B cell (primary cell): ENCODE results near the gene FRMD4B. TPM values are rescaled to one million over a fixed set of nuclear protein-coding genes. Genes with fewer than 3 reads are reported as not detected.

Source experiments
- ATAC-seq: fragments of 200-7000 bp; cut with Tn5 transposase; one replicate; pipeline ENCODE4 v1.10.0; 2021; ENCODE audit warnings: low read depth, mild to moderate bottlenecking, moderate number of reproducible peaks, moderate library complexity
- CTCF ChIA-PET: fragments of 350-600 bp; sonication (Branson Sonifier 250); formaldehyde crosslinking; loops from one replicate; lab custom pipeline; 2021; ENCODE audit warnings: antibody characterized with exemption, inconsistent platforms; lab: Charles Lee
- POLR2A ChIA-PET: fragments of 350-600 bp; sonication (Branson Sonifier 250); formaldehyde crosslinking; loops from one replicate; lab custom pipeline; 2021; ENCODE audit warnings: antibody characterized with exemption; lab: Charles Lee
- DNase-seq: peaks from one replicate; pipeline ENCODE4 v3.0.0; 2013
- H2AFZ ChIP-seq: 2 replicates; pipeline ENCODE4 v1.6.1; 2012; ENCODE audit warnings: mild to moderate bottlenecking, low read depth, low read length; ENCODE audit not compliant: insufficient read depth, poor library complexity, severe bottlenecking
- H3K27ac ChIP-seq, 2 donors: 1 replicate in 1 of 2; 2 replicates in 1 of 2; pipeline ENCODE4 v1.5.1; 2012 to 2013; ENCODE audit warnings: low read length in 2 of 2, mild to moderate bottlenecking in 2 of 2, moderate library complexity in 1 of 2
- H3K27me3 ChIP-seq, 4 experiments: fragments of 200-600 bp in 1 of 4; sonication (generic) in 1 of 4; replicated peaks in 1 of 4; 1 replicate in 2 of 4; 2 replicates in 2 of 4; pipeline versions ENCODE4 v1.6.1 to v1.7.0; 2013 to 2016; ENCODE audit warnings: low read length in 3 of 4, mild to moderate bottlenecking in 2 of 4, mixed read lengths in 1 of 4, moderate library complexity in 1 of 4; ENCODE audit not compliant: insufficient read depth in 4 of 4, control insufficient read depth in 3 of 4; ENCODE audit errors: control extremely low read depth in 1 of 4
- H3K36me3 ChIP-seq, 2 experiments: replicated peaks in 1 of 2; 1 replicate in 1 of 2; 2 replicates in 1 of 2; pipeline versions ENCODE4 v1.6.1 to v1.7.1; 2013; ENCODE audit warnings: low read length in 1 of 2; ENCODE audit not compliant: insufficient read depth in 2 of 2, control insufficient read depth in 1 of 2; ENCODE audit errors: control extremely low read depth in 1 of 2, extremely low read depth in 1 of 2
- H3K4me1 ChIP-seq, 2 donors: fragments of 200-600 bp in 1 of 2; sonication (generic) in 1 of 2; 1 replicate in 1 of 2; 2 replicates in 1 of 2; pipeline versions ENCODE4 v1.5.1 to v1.6.1; 2013 to 2017; ENCODE audit warnings: low read length in 2 of 2; ENCODE audit not compliant: control insufficient read depth in 2 of 2, insufficient read depth in 2 of 2
- H3K4me2 ChIP-seq: replicated peaks from 2 replicates; pipeline ENCODE3; 2012; ENCODE audit warnings: mild to moderate bottlenecking, low read depth, low read length; ENCODE audit not compliant: poor library complexity, severe bottlenecking
- H3K4me3 ChIP-seq, 5 experiments: fragments of 200-600 bp in 1 of 5; sonication (generic) in 1 of 5; 1 replicate in 3 of 5; 2 replicates in 2 of 5; pipeline versions ENCODE4 v1.5.1 to v1.7.0; 2011 to 2016; ENCODE audit warnings: low read length in 4 of 5, mild to moderate bottlenecking in 4 of 5, low read depth in 2 of 5, control low read depth in 1 of 5, moderate library complexity in 1 of 5; ENCODE audit not compliant: insufficient read depth in 1 of 5; ENCODE audit errors: control extremely low read depth in 1 of 5, extremely low read depth in 1 of 5
- H3K79me2 ChIP-seq: fragments of 200-600 bp; sonication (generic); one replicate; pipeline ENCODE4 v1.6.0; 2016; ENCODE audit warnings: low read length; ENCODE audit not compliant: control insufficient read depth, insufficient read depth
- H3K9ac ChIP-seq: fragments of 200-600 bp; sonication (generic); 2 replicates; pipeline ENCODE4 v1.6.1; 2017; ENCODE audit warnings: mild to moderate bottlenecking, low read length, moderate library complexity
- H3K9me3 ChIP-seq, 3 donors: one replicate each; pipeline versions ENCODE4 v1.6.1 to v1.7.1; 2013; ENCODE audit warnings: low read length in 2 of 3; ENCODE audit not compliant: control insufficient read depth in 2 of 3, insufficient read depth in 1 of 3; ENCODE audit errors: control extremely low read depth in 1 of 3
- H4K20me1 ChIP-seq: 2 replicates; pipeline ENCODE4 v1.6.0; 2012; ENCODE audit warnings: mild to moderate bottlenecking, low read length; ENCODE audit not compliant: insufficient read depth, control insufficient read depth, poor library complexity, severe bottlenecking
- H3K27ac Mint-ChIP-seq: one replicate; pipeline ENCODE4 v1.8.0; 2021; ENCODE audit warnings: mixed read lengths
- H3K27me3 Mint-ChIP-seq: one replicate; pipeline ENCODE4 v1.8.0; 2021; ENCODE audit warnings: mixed read lengths
- H3K4me1 Mint-ChIP-seq: one replicate; pipeline ENCODE4 v1.8.0; 2021; ENCODE audit warnings: mixed read lengths
- H3K4me3 Mint-ChIP-seq: one replicate; pipeline ENCODE4 v1.8.0; 2021; ENCODE audit warnings: mixed read lengths
- H3K9me3 Mint-ChIP-seq: one replicate; pipeline ENCODE4 v1.8.0; 2022; ENCODE audit warnings: mixed read lengths; ENCODE audit not compliant: insufficient read depth
- EZH2 ChIP-seq: IDR thresholded peaks from 2 replicates; pipeline ENCODE4 v1.6.1; 2012; ENCODE audit warnings: borderline replicate concordance, low read depth, mild to moderate bottlenecking, moderate library complexity, low read length; ENCODE audit not compliant: insufficient read depth, poor library complexity, severe bottlenecking
- WGBS: methylation state at CpG from one replicate; pipeline ENCODE4 v1.1.5; 2013; ENCODE audit warnings: missing lambda C conversion rate; ENCODE audit not compliant: insufficient coverage; 5-methylcytosine and 5-hydroxymethylcytosine counted together
- intact Hi-C: fragments of 100-400 bp; cut with micrococcal nuclease; formaldehyde crosslinking; loops from one replicate; pipeline ENCODE4 v1.10.0; 2022
- polyA plus RNA-seq: library from polyadenylated mRNA; depleted of rRNA; stranded (reverse); fragments of >200 nt; gene quantifications from 2 replicates; pipeline ENCODE4 v1.2.3, GENCODE V29; 2012
- total RNA-seq, 2 donors: library from RNA; stranded (reverse); fragments of 120-200 nt in 1 of 2; gene quantifications; 1 replicate in 1 of 2; 2 replicates in 1 of 2; pipeline versions ENCODE4 v1.2.3 to v1.2.4, GENCODE V29; 2013 to 2022
- TF ChIP-seq, protein P1 (sequence below): fragments of 200-600 bp; IDR thresholded peaks from one replicate; pipeline ENCODE4 v1.8.0; 2022; ENCODE audit warnings: antibody characterized with exemption, mild to moderate bottlenecking

The FRMD4B gene
- total and polyA plus RNA-seq, 2 donors (not counting 1 experiment from before 2014, with no cell fraction given) = 0.06 to 0.20 TPM

DNA sequence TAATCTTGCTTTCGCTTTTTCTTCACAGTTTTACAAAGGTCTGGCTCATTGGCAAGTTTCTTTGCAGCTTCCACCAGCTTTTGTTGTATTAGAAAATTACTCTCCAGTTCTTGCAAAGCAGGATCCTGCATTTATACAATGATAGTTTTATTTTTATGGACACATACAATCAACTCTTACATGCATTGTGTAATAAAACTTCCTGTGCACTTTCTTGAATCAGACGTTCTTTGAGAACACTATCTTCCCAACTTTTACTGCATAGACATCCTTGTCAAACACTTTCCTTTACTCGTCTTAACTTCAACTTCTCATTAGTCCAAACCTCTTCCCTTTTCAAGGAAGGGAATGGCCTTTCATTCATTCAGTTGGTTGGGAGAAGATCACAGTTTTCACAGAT lies 192.1 kb downstream of the FRMD4B start:
- no peaks in the 10 kb centered on the region for H3K4me1 ChIP-seq
- H3K27me3 ChIP-seq = no peaks in the 10 kb centered on the region
- 40% methylated on average over 1 of the region's 3 CpGs for WGBS
- H3K4me3 ChIP-seq = no peak overlapping the region
- H3K27me3 Mint-ChIP-seq = peaks cover 3% of the 10 kb centered on the region
- ATAC-seq (no peak), DNase-seq (no peak)
- H3K9me3 ChIP-seq = peaks cover 0 to 1% (median 0%) of the 10 kb centered on the region in 3 donors
- no peak overlapping the region for H3K27ac ChIP-seq
- intact Hi-C loops = no loop called here
- CTCF ChIA-PET = no interaction called here
- H4K20me1 ChIP-seq = no peaks in the 10 kb centered on the region
- H3K79me2 ChIP-seq = no peaks in the 10 kb centered on the region
- no peaks in the 10 kb centered on the region for H3K36me3 ChIP-seq
- no peak overlapping the region for H3K27ac Mint-ChIP-seq
- H3K4me1 Mint-ChIP-seq = peaks cover under 1% of the 10 kb centered on the region
- no peaks in the 10 kb centered on the region for H3K9me3 Mint-ChIP-seq
- POLR2A ChIA-PET = no interaction called here
- no peak overlapping the region for H3K4me2 ChIP-seq
- no peak overlapping the region for H2AFZ ChIP-seq
- H3K4me3 Mint-ChIP-seq = no peak overlapping the region
- H3K9ac ChIP-seq = no peak overlapping the region
- TF ChIP-seq, protein P1, sequence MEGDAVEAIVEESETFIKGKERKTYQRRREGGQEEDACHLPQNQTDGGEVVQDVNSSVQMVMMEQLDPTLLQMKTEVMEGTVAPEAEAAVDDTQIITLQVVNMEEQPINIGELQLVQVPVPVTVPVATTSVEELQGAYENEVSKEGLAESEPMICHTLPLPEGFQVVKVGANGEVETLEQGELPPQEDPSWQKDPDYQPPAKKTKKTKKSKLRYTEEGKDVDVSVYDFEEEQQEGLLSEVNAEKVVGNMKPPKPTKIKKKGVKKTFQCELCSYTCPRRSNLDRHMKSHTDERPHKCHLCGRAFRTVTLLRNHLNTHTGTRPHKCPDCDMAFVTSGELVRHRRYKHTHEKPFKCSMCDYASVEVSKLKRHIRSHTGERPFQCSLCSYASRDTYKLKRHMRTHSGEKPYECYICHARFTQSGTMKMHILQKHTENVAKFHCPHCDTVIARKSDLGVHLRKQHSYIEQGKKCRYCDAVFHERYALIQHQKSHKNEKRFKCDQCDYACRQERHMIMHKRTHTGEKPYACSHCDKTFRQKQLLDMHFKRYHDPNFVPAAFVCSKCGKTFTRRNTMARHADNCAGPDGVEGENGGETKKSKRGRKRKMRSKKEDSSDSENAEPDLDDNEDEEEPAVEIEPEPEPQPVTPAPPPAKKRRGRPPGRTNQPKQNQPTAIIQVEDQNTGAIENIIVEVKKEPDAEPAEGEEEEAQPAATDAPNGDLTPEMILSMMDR = no peak
- TF ChIP-seq EZH2 = no peak

DNA sequence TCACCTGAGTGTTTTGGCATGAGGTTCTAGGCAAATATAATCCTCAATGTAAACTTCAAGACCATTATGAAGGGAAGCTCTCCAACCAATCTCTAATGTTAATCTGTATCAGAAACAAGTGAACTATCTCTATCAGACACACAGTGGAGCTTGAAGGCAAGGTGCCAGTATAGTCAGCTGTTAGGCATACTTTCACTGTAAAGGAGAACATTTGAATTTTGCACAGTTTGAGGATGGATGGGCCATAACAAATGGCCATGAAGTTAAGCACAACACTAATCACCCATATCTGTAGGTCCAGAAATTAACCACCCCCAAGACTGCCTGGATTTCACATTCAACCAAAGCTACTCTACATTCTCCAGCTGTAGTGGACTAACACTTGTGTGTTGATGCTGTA lies 194.4 kb downstream of the FRMD4B start:
- TF ChIP-seq, protein P1 = no peak
- TF ChIP-seq EZH2 = no peak
- Mint-ChIP-seq H3K4me3 (no peak overlapping the region), H3K9me3 (no peaks in the 10 kb centered on the region), H3K27ac (no peak overlapping the region), H3K27me3 (no peaks in the 10 kb centered on the region), H3K4me1 (no peaks in the 10 kb centered on the region)
- POLR2A ChIA-PET = no interaction called here
- intact Hi-C loops = no loop called here
- Histone ChIP-seq H3K9ac (no peak overlapping the region), H3K27ac (no peak overlapping the region), H4K20me1 (no peaks in the 10 kb centered on the region), H3K36me3 (no peaks in the 10 kb centered on the region), H3K4me3 (no peak overlapping the region), H3K9me3 (peaks cover 0 to 1% (median 0%) of the 10 kb centered on the region in 3 donors), H3K79me2 (no peaks in the 10 kb centered on the region), H3K4me1 (no peaks in the 10 kb centered on the region), H3K4me2 (no peak overlapping the region), H2AFZ (no peak overlapping the region), H3K27me3 (no peaks in the 10 kb centered on the region)
- DNase-seq (no peak), ATAC-seq (no peak)
- CTCF ChIA-PET = no interaction called here
